CD14-positive monocyte (primary cell): ENCODE data around the gene GATA1. TPM values are rescaled to one million over a fixed set of nuclear protein-coding genes. Genes with fewer than 3 reads are reported as not detected.

ENCODE experiments used
- DNase-seq, 3 donors: peaks; one replicate each; pipeline ENCODE4 v3.0.0-alpha.2; 2011 to 2022
- H2AFZ ChIP-seq: 2 replicates; pipeline ENCODE4 v1.6.0; 2012; ENCODE audit warnings: mild to moderate bottlenecking, low read depth, low read length, inconsistent platforms; ENCODE audit not compliant: insufficient read depth, poor library complexity, severe bottlenecking
- H3K27ac ChIP-seq, 2 donors: 1 replicate in 1 of 2; 2 replicates in 1 of 2; pipeline ENCODE4 v1.5.1; 2012 to 2013; ENCODE audit warnings: low read length in 2 of 2, control low read depth in 1 of 2, inconsistent platforms in 1 of 2, low read depth in 1 of 2, mild to moderate bottlenecking in 1 of 2
- H3K27me3 ChIP-seq, 2 donors: one replicate each; pipeline versions ENCODE4 v1.6.0 to v1.6.1; 2011 to 2013; ENCODE audit warnings: low read length in 2 of 2; ENCODE audit not compliant: control insufficient read depth in 2 of 2, insufficient read depth in 2 of 2
- H3K36me3 ChIP-seq, 2 donors: replicated peaks in 1 of 2; 1 replicate in 1 of 2; 2 replicates in 1 of 2; pipeline versions ENCODE4 v1.5.1 to v1.6.1; 2012 to 2013; ENCODE audit warnings: low read length in 2 of 2, control low read depth in 1 of 2, inconsistent platforms in 1 of 2, mild to moderate bottlenecking in 1 of 2; ENCODE audit not compliant: insufficient read depth in 2 of 2, control insufficient read depth in 1 of 2
- H3K4me1 ChIP-seq, 2 donors: 1 replicate in 1 of 2; 2 replicates in 1 of 2; pipeline versions ENCODE4 v1.5.1 to v1.6.1; 2012 to 2013; ENCODE audit warnings: low read length in 2 of 2, control low read depth in 1 of 2, inconsistent platforms in 1 of 2, mild to moderate bottlenecking in 1 of 2, moderate library complexity in 1 of 2; ENCODE audit not compliant: insufficient read depth in 2 of 2, control insufficient read depth in 1 of 2
- H3K4me2 ChIP-seq: replicated peaks from 2 replicates; pipeline ENCODE3; 2012; ENCODE audit warnings: low read length, moderate library complexity, mild to moderate bottlenecking; ENCODE audit not compliant: poor library complexity, severe bottlenecking; ENCODE audit errors: extremely low read depth
- H3K4me3 ChIP-seq, 3 experiments: fragments of 200-600 bp in 1 of 3; sonication (generic) in 1 of 3; replicated peaks in 1 of 3; 1 replicate in 2 of 3; 2 replicates in 1 of 3; pipeline ENCODE4 v1.5.1; 2011 to 2013; ENCODE audit warnings: low read length in 3 of 3, mild to moderate bottlenecking in 3 of 3, control low read depth in 2 of 3, low read depth in 2 of 3, inconsistent platforms in 1 of 3, moderate library complexity in 1 of 3
- H3K79me2 ChIP-seq: 2 replicates; pipeline ENCODE4 v1.6.0; 2012; ENCODE audit warnings: mild to moderate bottlenecking, control low read depth, inconsistent platforms, low read length, moderate library complexity; ENCODE audit not compliant: insufficient read depth
- H3K9ac ChIP-seq: 2 replicates; pipeline ENCODE4 v1.6.0; 2017; ENCODE audit warnings: low read length, mild to moderate bottlenecking; ENCODE audit not compliant: insufficient read depth, poor library complexity, severe bottlenecking
- H3K9me3 ChIP-seq, 2 donors: replicated peaks in 1 of 2; 1 replicate in 1 of 2; 2 replicates in 1 of 2; pipeline versions ENCODE4 v1.5.1 to v1.6.1; 2012 to 2013; ENCODE audit warnings: low read length in 2 of 2, control low read depth in 1 of 2; ENCODE audit not compliant: control insufficient read depth in 1 of 2, insufficient read depth in 1 of 2
- H4K20me1 ChIP-seq: 2 replicates; pipeline ENCODE4 v1.6.0; 2012; ENCODE audit warnings: mild to moderate bottlenecking, low read length, control low read depth, moderate library complexity; ENCODE audit not compliant: insufficient read depth
- H3K27ac Mint-ChIP-seq, 7 donors: one replicate each; pipeline ENCODE4 v1.8.0; 2020; ENCODE audit warnings: mild to moderate bottlenecking in 7 of 7, mixed read lengths in 7 of 7, moderate library complexity in 6 of 7, inconsistent platforms in 2 of 7
- H3K27me3 Mint-ChIP-seq, 3 donors: one replicate each; pipeline ENCODE4 v1.8.0; 2021 to 2022; ENCODE audit warnings: low read depth in 3 of 3, mild to moderate bottlenecking in 3 of 3, mixed read lengths in 3 of 3, moderate library complexity in 3 of 3, inconsistent platforms in 1 of 3
- H3K36me3 Mint-ChIP-seq, 2 donors: one replicate each; pipeline ENCODE4 v1.8.0; 2020; ENCODE audit warnings: mixed read lengths in 2 of 2, inconsistent platforms in 1 of 2, mild to moderate bottlenecking in 1 of 2
- H3K4me1 Mint-ChIP-seq: one replicate; pipeline ENCODE4 v1.8.0; 2020; ENCODE audit warnings: mild to moderate bottlenecking, mixed read lengths
- H3K4me3 Mint-ChIP-seq, 2 donors: one replicate each; pipeline ENCODE4 v1.8.0; 2020; ENCODE audit warnings: mild to moderate bottlenecking in 2 of 2, mixed read lengths in 2 of 2, moderate library complexity in 1 of 2
- H3K9me3 Mint-ChIP-seq, 7 donors: one replicate each; pipeline ENCODE4 v1.8.0; 2020 to 2022; ENCODE audit warnings: mixed read lengths in 7 of 7, mild to moderate bottlenecking in 6 of 7, moderate library complexity in 6 of 7, inconsistent platforms in 2 of 7
- CTCF ChIP-seq: fragments of 200-600 bp; IDR thresholded peaks from one replicate; pipeline ENCODE4 v1.8.0; 2022; ENCODE audit warnings: antibody characterized with exemption, mild to moderate bottlenecking
- WGBS: methylation state at CpG from one replicate; pipeline ENCODE4 v1.1.5; 2013; ENCODE audit warnings: missing lambda C conversion rate; ENCODE audit not compliant: insufficient coverage; 5-methylcytosine and 5-hydroxymethylcytosine counted together
- intact Hi-C, 2 donors: fragments of 100-400 bp; cut with micrococcal nuclease; formaldehyde crosslinking; loops; one replicate each; pipeline versions ENCODE4 v1.15.0 to v1.15.1; 2023
- polyA plus RNA-seq, 3 donors: library from polyadenylated mRNA; depleted of rRNA in 1 of 3; unstranded in 2 of 3; stranded (reverse) in 1 of 3; fragments of 300-500 nt in 2 of 3; fragments of >200 nt in 1 of 3; fragmentation: Illumina TruSeq in 2 of 3; gene quantifications; 1 replicate in 2 of 3; 2 replicates in 1 of 3; pipeline ENCODE4 v1.2.3, GENCODE V29; 2012 to 2021
- small RNA-seq: library from RNA; depleted of rRNA; stranded (forward); fragments of <200 nt; gene quantifications from one replicate; pipeline ENCODE3, GENCODE V24; 2012; ENCODE audit warnings: low read depth; ENCODE audit not compliant: insufficient read length

The GATA1 gene
- polyA plus RNA-seq, 3 donors: not detected

- Histone ChIP-seq H3K4me1 (no peaks in the 10 kb centered on the region), H3K4me3 (no peak within 1 kb of the TSS), H3K27me3 (peaks cover 12 to 50% of the 10 kb centered on the region in 2 donors), H2AFZ (no peak within 1 kb of the TSS), H4K20me1 (no peaks in the 10 kb centered on the region), H3K9me3 (no peaks in the 10 kb centered on the region), H3K36me3 (no peaks in the 10 kb centered on the region), H3K9ac (no peak within 1 kb of the TSS), H3K27ac (no peak within 1 kb of the TSS), H3K4me2 (no peak within 1 kb of the TSS), H3K79me2 (no peaks in the 10 kb centered on the region)
- intact Hi-C loops: no loop called here
- WGBS: 7% methylated on average over 4 of the region's 35 CpGs
- H3K27ac Mint-ChIP-seq: no peak within 1 kb of the TSS
- H3K9me3 Mint-ChIP-seq: peaks cover 0 to 13% (median 4%) of the 10 kb centered on the region in 7 donors
- H3K27me3 Mint-ChIP-seq: peaks cover 50 to 78% (median 63%) of the 10 kb centered on the region in 3 donors
- no peaks in the 10 kb centered on the region for H3K36me3 Mint-ChIP-seq
- H3K4me3 Mint-ChIP-seq: peak within 1 kb of the TSS in 1 of 2 donors; percentile 74
- no peak for TF ChIP-seq CTCF
- no peak for DNase-seq
- peaks cover 8% of the 10 kb centered on the region for H3K4me1 Mint-ChIP-seq
These were observed 49.3 kb downstream of the GATA1 start, which contains the start of gene PCSK1N for GRCh38 chrX:48835524-48836329. TSS of gene PCSK1N (minus strand) at chrX:48835610. CDS start at chrX:48835532, 78 bp downstream.

- H3K36me3 Mint-ChIP-seq: no peaks in the 10 kb centered on the region
- H2AFZ ChIP-seq: no peak overlapping the region
These were observed 53.3 kb downstream of the GATA1 start for GRCh38 chrX:48839686-48840085.

More at GRCh38 chrX:48839686-48840085, 53.3 kb downstream of the GATA1 start:
- H3K27ac ChIP-seq: no peak overlapping the region
- H3K27me3 ChIP-seq: peaks cover 0 to 19% of the 10 kb centered on the region in 2 donors
- no peaks in the 10 kb centered on the region for H3K4me1 ChIP-seq
- Mint-ChIP-seq H3K9me3 (peaks cover 0 to 11% (median 5%) of the 10 kb centered on the region in 7 donors), H3K4me1 (peaks cover 2% of the 10 kb centered on the region), H3K27ac (no peak overlapping the region), H3K4me3 (no peak overlapping the region), H3K27me3 (peaks cover 19 to 44% (median 29%) of the 10 kb centered on the region in 3 donors)
- no peaks in the 10 kb centered on the region for H4K20me1 ChIP-seq
- intact Hi-C loops: no loop called here
- no peak overlapping the region for H3K9ac ChIP-seq
- H3K4me2 ChIP-seq: no peak overlapping the region
- no peak overlapping the region for H3K4me3 ChIP-seq
- no peak for DNase-seq
- no peak for TF ChIP-seq CTCF
- no CpG with 5 or more reads among the region's 10 CpGs for WGBS
- no peaks in the 10 kb centered on the region for H3K79me2 ChIP-seq
- no peaks in the 10 kb centered on the region for H3K36me3 ChIP-seq
- H3K9me3 ChIP-seq: no peaks in the 10 kb centered on the region

Small RNA genes within 50 kb of the gene (small RNA-seq; reads per million reads assigned to genes)
- gene RNU6-29P: not detected

Other genes with a start within 250 kb of the GATA1 start
- 10 to 100 TPM in 1 of 3 donors, 1 to 10 TPM in 2; 5.7 to 16.9 (median 6.6) TPM for gene TBC1D25, start 246.9 kb upstream of the GATA1 start, polyA plus RNA-seq
- gene RBM3, start 212.1 kb upstream of the GATA1 start, polyA plus RNA-seq: 100 to 1,000 TPM; 187 to 302 (median 203) TPM
- 100 to 1,000 TPM in 1 of 3 donors, 10 to 100 TPM in 2; 68.6 to 171 (median 93.3) TPM for gene WDR13, start 189.1 kb upstream of the GATA1 start, polyA plus RNA-seq
- 100 to 1,000 TPM in 1 of 3 donors, 10 to 100 TPM in 2; 22.8 to 159 (median 38.0) TPM for gene WAS, start 102.8 kb upstream of the GATA1 start, polyA plus RNA-seq
- gene SUV39H1, start 89.9 kb upstream of the GATA1 start, polyA plus RNA-seq: 1 to 10 TPM; 2.8 to 3.4 (median 2.9) TPM
- not detected for gene GLOD5, start 24.8 kb upstream of the GATA1 start, polyA plus RNA-seq
- 10 to 100 TPM; 12.7 to 67.0 (median 19.7) TPM for gene HDAC6, start 15.5 kb downstream of the GATA1 start, polyA plus RNA-seq
- gene ERAS, start 39.9 kb downstream of the GATA1 start, polyA plus RNA-seq: under 1 TPM in 1 of 3 donors, not detected in 2; 0.13 TPM
- not detected for gene PCSK1N, start 49.0 kb downstream of the GATA1 start, polyA plus RNA-seq
- gene TIMM17B, start 111.2 kb downstream of the GATA1 start, polyA plus RNA-seq: 10 to 100 TPM; 52.2 to 86.9 (median 86.8) TPM
- 100 to 1,000 TPM in 1 of 3 donors, 10 to 100 TPM in 2; 71.7 to 129 (median 78.3) TPM for gene PQBP1, start 111.3 kb downstream of the GATA1 start, polyA plus RNA-seq
- 10 to 100 TPM; 14.3 to 21.6 (median 18.4) TPM for gene SLC35A2, start 125.1 kb downstream of the GATA1 start, polyA plus RNA-seq
- 10 to 100 TPM in 1 of 3 donors, 1 to 10 TPM in 2; 6.7 to 39.4 (median 9.9) TPM for gene PIM2, start 132.4 kb downstream of the GATA1 start, polyA plus RNA-seq
- gene OTUD5, start 171.0 kb downstream of the GATA1 start, polyA plus RNA-seq: 10 to 100 TPM in 2 of 3 donors, 1 to 10 TPM in 1; 8.4 to 75.0 (median 12.4) TPM
- 1 to 10 TPM in 1 of 3 donors, not detected in 2; 4.9 TPM for gene KCND1, start 185.3 kb downstream of the GATA1 start, polyA plus RNA-seq
- 100 to 1,000 TPM in 1 of 3 donors, 10 to 100 TPM in 1, 1 to 10 TPM in 1; 3.8 to 103 (median 10.7) TPM for gene GRIPAP1, start 215.7 kb downstream of the GATA1 start, polyA plus RNA-seq